Left renal cortex interstitium (tissue), 4 donors: ENCODE results near the gene MYF6. TPM values are rescaled to one million over a fixed set of nuclear protein-coding genes. Genes with fewer than 3 reads are reported as not detected.

Experiments
- DNase-seq, 4 donors: peaks; one replicate each; pipeline ENCODE4 v3.0.0-alpha.2; 2013; ENCODE audit warnings: low read depth in 4 of 4, low spot score in 2 of 4, missing footprints in 1 of 4
- polyA plus RNA-seq, 4 donors: library from polyadenylated mRNA; unstranded; fragments of 120-200 nt; gene quantifications; one replicate each; pipeline ENCODE4 v1.2.1, GENCODE V29; 2013; ENCODE audit not compliant: insufficient read length in 4 of 4

MYF6 gene
- polyA plus RNA-seq, 4 donors: 0.06 to 0.23 (median 0.12) TPM

- DNase-seq: no peak
Observed at GRCh38 chr12:80749456-80749855, 42.0 kb downstream of the MYF6 start.

- no peak for DNase-seq
Observed at GRCh38 chr12:80752464-80752863, 45.0 kb downstream of the MYF6 start.

GRCh38 chr12:80754274-80754673 is 46.8 kb downstream of the MYF6 start:
- DNase-seq: no peak

GRCh38 chr12:80756875-80757274 is 49.4 kb downstream of the MYF6 start:
- DNase-seq: no peak

Other genes starting within 250 kb of the MYF6 start
- under 1 TPM in 1 of 4 donors, not detected in 3; 0.14 TPM for gene MYF5, start 9.3 kb downstream of the MYF6 start, polyA plus RNA-seq
- 10 to 100 TPM; 18.3 to 23.0 (median 20.1) TPM for gene LIN7A, start 230.3 kb downstream of the MYF6 start, polyA plus RNA-seq